NCI-H524 treated with DMSO at 0.1 percent for 48 hours (cell line): Measurements from ENCODE around the gene MAPKAPK2.
"Not testable (repeated sequence)": the region's sequence is repeated elsewhere in the genome, so short reads cannot be mapped to it uniquely, and the experiment has no call there.

ENCODE experiments used
- DNase-seq: peaks from one replicate; lab custom pipeline; 2025; lab: John Stamatoyannopoulos, UW

Gene MAPKAPK2

GRCh38 chr1:206778031-206778430, 93.3 kb downstream of the MAPKAPK2 start:
- no peak for DNase-seq

- DNase-seq, result not testable (repeated sequence)
Observed at GRCh38 chr1:206778911-206779310, 94.2 kb downstream of the MAPKAPK2 start.

DNA sequence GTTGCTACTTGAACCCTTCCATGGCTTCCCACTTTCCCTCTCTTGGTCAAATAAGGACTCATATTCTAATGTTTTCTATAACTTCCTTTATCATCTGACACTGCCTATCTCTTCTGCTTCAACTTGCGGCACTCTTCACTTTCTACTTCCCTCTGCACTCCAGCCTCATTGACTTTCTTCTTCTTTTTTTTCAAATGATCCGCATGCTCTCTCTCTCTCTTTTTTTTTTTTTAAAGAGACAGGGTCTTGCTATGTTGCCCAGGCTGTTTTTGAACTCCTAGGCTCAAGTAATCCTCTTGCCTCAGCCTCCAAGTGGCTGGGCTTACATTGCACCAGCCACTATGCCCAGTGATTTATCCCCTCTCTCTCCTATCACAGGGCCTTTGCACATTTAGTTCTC, 94.9 kb downstream of the MAPKAPK2 start:
- DNase-seq, result no peak

DNA sequence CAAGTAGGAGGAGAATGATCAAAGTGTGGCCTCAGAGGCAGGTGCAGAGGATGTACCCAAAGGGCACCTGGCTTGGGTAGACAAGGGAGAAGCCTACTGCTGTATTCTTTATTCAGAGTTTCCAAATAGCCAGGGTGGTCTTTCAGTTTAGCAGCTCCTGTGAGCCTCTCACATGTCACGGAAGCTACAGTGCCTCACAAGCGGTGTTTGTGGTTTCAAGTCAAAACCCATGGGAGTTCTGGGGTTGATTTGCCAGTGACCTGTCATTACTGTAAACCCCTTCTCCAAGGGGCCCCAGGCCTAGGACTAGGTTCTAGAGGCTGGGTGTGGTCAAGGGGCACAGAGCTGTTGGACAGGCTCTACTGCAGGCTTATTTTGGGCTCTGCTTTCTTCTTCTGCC, 97.7 kb downstream of the MAPKAPK2 start:
- no peak for DNase-seq

- no peak for DNase-seq
Observed at GRCh38 chr1:206783506-206783905, 98.8 kb downstream of the MAPKAPK2 start.
